GM12878 (cell line): ENCODE measurements around the gene HS6ST3. TPM values are rescaled to one million over a fixed set of nuclear protein-coding genes. Genes with fewer than 3 reads are reported as not detected.

ENCODE experiments used
- ATAC-seq: fragments of 200-7000 bp; cut with Tn5 transposase; 3 replicates; pipeline ENCODE4 v1.9.1; 2020; ENCODE audit warnings: mild to moderate bottlenecking, moderate library complexity
- BruUV-seq: library from RNA; stranded (reverse); fragments of 400-500 nt; replicated peaks from 2 replicates; lab custom pipeline; 2021; lab: Mats Ljungman, UMichigan
- CTCF ChIA-PET: fragments of 300-600 bp; sonication (Branson Sonifier 250); formaldehyde crosslinking; extraction: SDS; loops from one replicate; lab custom pipeline; 2021; ENCODE audit warnings: inconsistent platforms; lab: Yijun Ruan, JAX
- POLR2A ChIA-PET: fragments of 350-600 bp; formaldehyde crosslinking; extraction: SDS; loops from one replicate; lab custom pipeline; 2021; ENCODE audit warnings: inconsistent platforms; lab: Charles Lee
- RAD21 ChIA-PET: fragments of 300-600 bp; sonication (Branson Sonifier 250); formaldehyde crosslinking; loops from one replicate; lab custom pipeline; 2023; ENCODE audit warnings: antibody characterized with exemption; ENCODE audit not compliant: unreplicated experiment; lab: Charles Lee
- SMC1A ChIA-PET: fragments of 300-600 bp; sonication (Branson Sonifier 250); formaldehyde crosslinking; loops from one replicate; lab custom pipeline; 2023; ENCODE audit not compliant: unreplicated experiment, uncharacterized antibody; lab: Charles Lee
- DNase-seq: peaks from one replicate; pipeline ENCODE4 v3.0.0-alpha.2; 2011; ENCODE audit warnings: low read depth, low spot score
- FAIRE-seq: peaks from 3 replicates; lab custom pipeline; 2011; peaks lifted over from hg19 to GRCh38; lab: Jason Lieb, UNC
- H2AFZ ChIP-seq: 2 replicates; pipeline ENCODE4 v1.6.0; 2011; ENCODE audit warnings: low read depth, low read length, control low read depth; ENCODE audit not compliant: control insufficient read depth
- H3K27ac ChIP-seq: 2 replicates; pipeline ENCODE4 v1.5.1; 2011; ENCODE audit warnings: control low read depth; ENCODE audit not compliant: control insufficient read depth, insufficient read depth
- H3K27me3 ChIP-seq, 2 experiments: replicated peaks in 1 of 2; 2 replicates each; pipeline versions ENCODE4 v1.6.0 to v1.6.1; 2011; ENCODE audit warnings: low read length in 1 of 2; ENCODE audit not compliant: control insufficient read depth in 2 of 2, insufficient read depth in 2 of 2
- H3K36me3 ChIP-seq, 2 experiments: 2 replicates each; pipeline ENCODE4 v1.5.1; 2011; ENCODE audit warnings: low read length in 1 of 2; ENCODE audit not compliant: control insufficient read depth in 2 of 2, insufficient read depth in 2 of 2
- H3K4me1 ChIP-seq: 2 replicates; pipeline ENCODE4 v1.6.1; 2011; ENCODE audit warnings: mild to moderate bottlenecking, low read length, moderate library complexity, mixed read lengths; ENCODE audit not compliant: control insufficient read depth, insufficient read depth
- H3K4me2 ChIP-seq: 2 replicates; pipeline ENCODE4 v1.6.0; 2011; ENCODE audit warnings: control low read depth; ENCODE audit not compliant: control insufficient read depth, insufficient read depth
- H3K4me3 ChIP-seq: fragments of 200-600 bp; sonication (generic); 2 replicates; pipeline ENCODE4 v1.5.1; 2016
- H3K79me2 ChIP-seq: 2 replicates; pipeline ENCODE4 v1.6.0; 2011; ENCODE audit warnings: low read length; ENCODE audit not compliant: control insufficient read depth, insufficient read depth
- H3K9ac ChIP-seq: 2 replicates; pipeline ENCODE4 v1.8.0; 2011; ENCODE audit warnings: low read length, control low read depth, mixed read lengths; ENCODE audit not compliant: control insufficient read depth, insufficient read depth
- H3K9me3 ChIP-seq: replicated peaks from 3 replicates; pipeline ENCODE4 v1.5.1; 2011; ENCODE audit warnings: mild to moderate bottlenecking, low read length; ENCODE audit not compliant: control insufficient read depth, insufficient read depth
- H4K20me1 ChIP-seq: 2 replicates; pipeline ENCODE4 v1.6.0; 2011; ENCODE audit not compliant: control insufficient read depth, insufficient read depth
- BMI1 ChIP-seq: fragments of 450-650 bp; IDR thresholded peaks from 2 replicates; pipeline ENCODE4 v1.6.1; 2016; ENCODE audit warnings: mild to moderate bottlenecking, moderate library complexity, borderline replicate concordance
- CHD2 ChIP-seq: IDR thresholded peaks from 2 replicates; pipeline ENCODE4 v1.6.1; 2011; ENCODE audit warnings: low read depth, low read length, improper control_type of control experiment, borderline replicate concordance
- DPF2 ChIP-seq: fragments of 450-650 bp; IDR thresholded peaks from 2 replicates; pipeline ENCODE4 v1.6.1; 2017; ENCODE audit warnings: mild to moderate bottlenecking
- ELK1 ChIP-seq: IDR thresholded peaks from 2 replicates; pipeline ENCODE4 v1.6.1; 2012; ENCODE audit warnings: low read depth, low read length, improper control_type of control experiment
- ETV6 ChIP-seq, 2 experiments: fragments of 450-650 bp in 1 of 2; IDR thresholded peaks in 1 of 2; conservative IDR thresholded peaks in 1 of 2; 2 replicates each; pipeline ENCODE4 v1.6.1; 2014; ENCODE audit warnings: antibody characterized with exemption in 1 of 2, borderline replicate concordance in 1 of 2, low read depth in 1 of 2, mild to moderate bottlenecking in 1 of 2, moderate library complexity in 1 of 2
- HCFC1 ChIP-seq: fragments of 150-350 bp; IDR thresholded peaks from 2 replicates; pipeline ENCODE4 v1.6.1; 2014; ENCODE audit warnings: low read length
- PBX3 ChIP-seq: IDR thresholded peaks from 2 replicates; pipeline ENCODE4 v1.6.1; 2011; ENCODE audit warnings: mild to moderate bottlenecking, low read depth, low read length, moderate library complexity; ENCODE audit not compliant: insufficient replicate concordance
- RAD51 ChIP-seq: fragments of 450-650 bp; IDR thresholded peaks from 2 replicates; pipeline ENCODE4 v1.6.1; 2016; ENCODE audit warnings: moderate library complexity, mild to moderate bottlenecking, inconsistent platforms
- SPI1 ChIP-seq: IDR thresholded peaks from 2 replicates; pipeline ENCODE4 v1.6.1; 2011; ENCODE audit warnings: low read depth, mild to moderate bottlenecking, low read length, moderate library complexity, borderline replicate concordance; ENCODE audit not compliant: insufficient read depth
- TCF12 ChIP-seq: IDR thresholded peaks from 2 replicates; pipeline ENCODE4 v1.6.1; 2011; ENCODE audit warnings: low read depth, mild to moderate bottlenecking, low read length
- ZBTB33 ChIP-seq: fragments of 450-650 bp; IDR thresholded peaks from 2 replicates; pipeline ENCODE4 v1.6.1; 2017; ENCODE audit warnings: mild to moderate bottlenecking
- ZBTB4 ChIP-seq: fragments of 450-650 bp; formaldehyde crosslinking; IDR thresholded peaks from 2 replicates; pipeline ENCODE4 v1.4.0; 2022; ENCODE audit warnings: mild to moderate bottlenecking, moderate library complexity
- ZNF217 ChIP-seq: fragments of 450-650 bp; IDR thresholded peaks from 2 replicates; pipeline ENCODE4 v1.6.1; 2017; ENCODE audit warnings: antibody characterized with exemption, mild to moderate bottlenecking
- WGBS: methylation state at CpG from one replicate; pipeline ENCODE4 v1.1.6; 2016; ENCODE audit warnings: low lambda C conversion rate; ENCODE audit not compliant: insufficient replicate concordance, insufficient coverage; ENCODE audit errors: missing lambda C conversion rate; 5-methylcytosine and 5-hydroxymethylcytosine counted together
- in situ Hi-C: fragments of 300-500 bp; cut with MboI; formaldehyde crosslinking; loops from 9 replicates; pipeline ENCODE4 v1.14.3; 2018; ENCODE audit warnings: mixed read lengths
- intact Hi-C: fragments of 100-400 bp; cut with micrococcal nuclease; formaldehyde crosslinking; loops from one replicate; pipeline ENCODE4 v1.14.2; 2022; ENCODE audit not compliant: unreplicated experiment
- polyA plus RNA-seq, 11 experiments: library from polyadenylated mRNA; depleted of rRNA in 4 of 11; unstranded in 6 of 11; stranded (reverse) in 5 of 11; fragments of >200 nt; fragmentation: Nextera tagmentation in 4 of 11; fragmentation: Illumina TruSeq in 1 of 11; extraction: Ambion mirVana in 4 of 11; extraction: Trizol in 1 of 11; gene quantifications; 1 replicate in 1 of 11; 2 replicates in 10 of 11; pipeline versions ENCODE4 v1.2.1 to v1.2.3, GENCODE V29; 2011 to 2016; ENCODE audit warnings: inconsistent platforms in 2 of 11, missing spikeins in 2 of 11, low read depth in 1 of 11
- total RNA-seq, 4 experiments: library from RNA; depleted of rRNA in 3 of 4; stranded (reverse); fragments of >200 nt in 3 of 4; fragmentation: Illumina TruSeq in 1 of 4; extraction: Trizol in 1 of 4; gene quantifications; 2 replicates each; pipeline versions ENCODE4 v1.2.1 to v1.2.3, GENCODE V29; 2013 to 2021
- TF ChIP-seq, protein P1 (sequence below): IDR thresholded peaks from 2 replicates; pipeline ENCODE4 v1.6.1; 2011; ENCODE audit warnings: low read depth, mild to moderate bottlenecking, low read length, moderate library complexity, borderline replicate concordance; ENCODE audit errors: extremely low read depth

Gene HS6ST3
- total and polyA plus RNA-seq, 10 of the 15 experiments (the other 5 are each of a cell fraction or from before 2014, with no cell fraction given) = under 0.01 to 2.9 TPM; not detected in 8

- in situ Hi-C loops (loop anchor here (10.0 kb wide), 1 partner anchor 799 kb away; no protein-coding TSS in a partner anchor), intact Hi-C loops (no loop called here)
- ChIA-PET POLR2A (no interaction called here), SMC1A (no interaction called here), RAD21 (no interaction called here), CTCF (no interaction called here)
- Histone ChIP-seq H3K9ac (no peak overlapping the region), H2AFZ (no peak overlapping the region), H3K4me1 (no peaks in the 10 kb centered on the region), H3K4me3 (no peak overlapping the region), H3K9me3 (no peaks in the 10 kb centered on the region), H3K27ac (no peak overlapping the region), H3K27me3 (no peaks in the 10 kb centered on the region), H3K79me2 (no peaks in the 10 kb centered on the region), H3K4me2 (no peak overlapping the region), H3K36me3 (no peaks in the 10 kb centered on the region), H4K20me1 (no peaks in the 10 kb centered on the region)
- FAIRE-seq = no peak
- TF ChIP-seq PBX3 = no peak
- TF ChIP-seq ELK1 = no peak
- no peak for TF ChIP-seq SPI1
- TF ChIP-seq HCFC1 = no peak
- no peak for TF ChIP-seq ZNF217
- TF ChIP-seq BMI1 = no peak
- no peak for TF ChIP-seq DPF2
- no peak for TF ChIP-seq TCF12
- TF ChIP-seq ZBTB33 = no peak
- TF ChIP-seq ZBTB4 (CRISPR knock-in tag) = no peak
- no peak for TF ChIP-seq ETV6 (conservative IDR thresholded peaks at IDR 0.05 in 1 of 2, IDR thresholded peaks at IDR 0.05 in 1 of 2; ENCODE audit: borderline replicate concordance in 1 of 2, low read depth in 1 of 2)
- TF ChIP-seq, protein P1, sequence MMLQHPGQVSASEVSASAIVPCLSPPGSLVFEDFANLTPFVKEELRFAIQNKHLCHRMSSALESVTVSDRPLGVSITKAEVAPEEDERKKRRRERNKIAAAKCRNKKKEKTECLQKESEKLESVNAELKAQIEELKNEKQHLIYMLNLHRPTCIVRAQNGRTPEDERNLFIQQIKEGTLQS = no peak
- TF ChIP-seq RAD51 = no peak
- no peak for TF ChIP-seq CHD2
- WGBS = 58% methylated on average over 10 of the region's 10 CpGs
- DNase-seq = no peak
- BruUV-seq = no TSS peak
- no peak for ATAC-seq
Observed at GRCh38 chr13:96824140-96824539, 734.2 kb downstream of the HS6ST3 start.
